ENCODE results near the gene TPRG1. TPM values are rescaled to one million over a fixed set of nuclear protein-coding genes. Genes with fewer than 3 reads are reported as not detected.

Gene TPRG1
- total RNA-seq, 4 donors from 2014 or later: 2.8 to 4.3 (median 3.1) TPM

DNA sequence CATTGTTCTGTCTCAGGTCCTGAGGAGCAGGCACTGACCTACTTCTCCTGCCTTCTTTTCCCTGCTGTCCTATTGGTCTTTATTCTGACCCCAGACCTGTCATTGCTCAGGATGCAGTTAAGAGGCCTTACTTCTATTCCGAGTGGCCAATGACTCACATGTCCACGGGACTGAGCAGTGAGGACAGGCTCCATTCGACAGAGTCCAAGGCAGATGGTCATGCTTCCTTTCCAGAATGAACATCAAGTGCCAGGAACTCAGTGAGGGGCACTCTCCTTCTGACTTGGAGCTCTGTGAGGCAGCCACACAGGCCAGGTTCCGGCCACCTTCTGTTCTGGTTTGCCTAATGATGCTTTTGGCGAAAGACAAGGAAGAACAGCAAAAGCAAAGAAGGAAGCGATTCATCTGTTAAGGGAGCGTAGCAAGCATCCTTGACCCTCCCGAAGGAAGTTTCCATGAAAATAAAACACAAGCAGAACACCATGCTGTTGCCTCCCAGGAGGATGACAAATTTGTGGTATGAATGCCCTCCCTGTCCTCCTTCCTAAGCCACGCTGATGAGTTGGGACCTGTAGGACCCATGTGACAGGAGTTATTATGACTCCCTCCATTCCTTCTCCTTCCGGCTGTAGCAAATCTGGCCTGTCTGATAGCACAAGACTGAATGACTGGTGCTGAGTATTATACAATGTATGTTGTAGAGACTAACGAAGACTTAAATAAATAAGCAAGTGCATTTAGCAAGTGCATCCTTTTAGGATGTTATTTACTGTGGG, 14.4 kb upstream of the TPRG1 start:
- no peak for DNase-seq (ENCODE audit: extremely low spot score)
- intact Hi-C loops (cut with DNase I): no loop called here
- Histone ChIP-seq H3K36me3 (no peaks in the 10 kb centered on the region), H3K9me3 (no peaks in the 10 kb centered on the region), H3K4me1 (no peaks in the 10 kb centered on the region), H3K27me3 (no peaks in the 10 kb centered on the region), H3K4me3 (no peak overlapping the region), H3K27ac (replicated peaks in 1 of 4) (no peak overlapping the region)
- WGBS: 92% methylated on average over 11 of the region's 11 CpGs
- TF ChIP-seq, protein P1, sequence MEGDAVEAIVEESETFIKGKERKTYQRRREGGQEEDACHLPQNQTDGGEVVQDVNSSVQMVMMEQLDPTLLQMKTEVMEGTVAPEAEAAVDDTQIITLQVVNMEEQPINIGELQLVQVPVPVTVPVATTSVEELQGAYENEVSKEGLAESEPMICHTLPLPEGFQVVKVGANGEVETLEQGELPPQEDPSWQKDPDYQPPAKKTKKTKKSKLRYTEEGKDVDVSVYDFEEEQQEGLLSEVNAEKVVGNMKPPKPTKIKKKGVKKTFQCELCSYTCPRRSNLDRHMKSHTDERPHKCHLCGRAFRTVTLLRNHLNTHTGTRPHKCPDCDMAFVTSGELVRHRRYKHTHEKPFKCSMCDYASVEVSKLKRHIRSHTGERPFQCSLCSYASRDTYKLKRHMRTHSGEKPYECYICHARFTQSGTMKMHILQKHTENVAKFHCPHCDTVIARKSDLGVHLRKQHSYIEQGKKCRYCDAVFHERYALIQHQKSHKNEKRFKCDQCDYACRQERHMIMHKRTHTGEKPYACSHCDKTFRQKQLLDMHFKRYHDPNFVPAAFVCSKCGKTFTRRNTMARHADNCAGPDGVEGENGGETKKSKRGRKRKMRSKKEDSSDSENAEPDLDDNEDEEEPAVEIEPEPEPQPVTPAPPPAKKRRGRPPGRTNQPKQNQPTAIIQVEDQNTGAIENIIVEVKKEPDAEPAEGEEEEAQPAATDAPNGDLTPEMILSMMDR (IDR thresholded peaks at IDR 0.05): no peak
- TF ChIP-seq POLR2A (IDR thresholded peaks at IDR 0.05; ENCODE audit: low read depth) (no peak), EP300 (IDR thresholded peaks at IDR 0.05) (no peak), POLR2AphosphoS5 (IDR thresholded peaks at IDR 0.05) (no peak)

DNA sequence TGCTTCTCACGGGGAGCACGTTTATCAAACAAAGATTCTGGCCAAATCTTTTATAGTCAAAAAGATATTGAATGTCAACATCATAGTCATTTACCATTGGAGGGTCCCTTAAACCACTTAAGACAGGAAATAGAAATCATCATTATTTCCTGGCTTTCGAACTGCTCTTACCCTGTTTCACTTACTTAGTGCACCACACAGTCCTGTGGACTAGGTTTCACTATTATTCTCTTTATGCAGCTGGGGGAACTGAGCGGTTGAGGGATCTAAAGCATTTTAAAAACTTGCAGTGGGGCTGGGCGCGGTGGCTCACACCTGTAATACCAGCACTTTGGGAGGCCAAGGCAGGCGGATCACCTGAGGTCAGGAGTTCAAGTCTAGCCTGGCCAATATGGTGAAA, 13.7 kb upstream of the TPRG1 start:
- H3K9me3 ChIP-seq: no peaks in the 10 kb centered on the region
- no peak for DNase-seq (ENCODE audit: extremely low spot score)
- 92% methylated on average over 7 of the region's 7 CpGs for WGBS
- no peak overlapping the region for H3K4me3 ChIP-seq
- TF ChIP-seq EP300 (IDR thresholded peaks at IDR 0.05) (no peak), POLR2A (IDR thresholded peaks at IDR 0.05; ENCODE audit: low read depth) (no peak), POLR2AphosphoS5 (IDR thresholded peaks at IDR 0.05) (no peak)
- TF ChIP-seq, protein P1 (IDR thresholded peaks at IDR 0.05): no peak
- H3K27me3 ChIP-seq: no peaks in the 10 kb centered on the region
- H3K4me1 ChIP-seq: no peaks in the 10 kb centered on the region
- no peak overlapping the region for H3K27ac ChIP-seq (replicated peaks in 1 of 4)
- no peaks in the 10 kb centered on the region for H3K36me3 ChIP-seq
- intact Hi-C loops (cut with DNase I): no loop called here

DNA sequence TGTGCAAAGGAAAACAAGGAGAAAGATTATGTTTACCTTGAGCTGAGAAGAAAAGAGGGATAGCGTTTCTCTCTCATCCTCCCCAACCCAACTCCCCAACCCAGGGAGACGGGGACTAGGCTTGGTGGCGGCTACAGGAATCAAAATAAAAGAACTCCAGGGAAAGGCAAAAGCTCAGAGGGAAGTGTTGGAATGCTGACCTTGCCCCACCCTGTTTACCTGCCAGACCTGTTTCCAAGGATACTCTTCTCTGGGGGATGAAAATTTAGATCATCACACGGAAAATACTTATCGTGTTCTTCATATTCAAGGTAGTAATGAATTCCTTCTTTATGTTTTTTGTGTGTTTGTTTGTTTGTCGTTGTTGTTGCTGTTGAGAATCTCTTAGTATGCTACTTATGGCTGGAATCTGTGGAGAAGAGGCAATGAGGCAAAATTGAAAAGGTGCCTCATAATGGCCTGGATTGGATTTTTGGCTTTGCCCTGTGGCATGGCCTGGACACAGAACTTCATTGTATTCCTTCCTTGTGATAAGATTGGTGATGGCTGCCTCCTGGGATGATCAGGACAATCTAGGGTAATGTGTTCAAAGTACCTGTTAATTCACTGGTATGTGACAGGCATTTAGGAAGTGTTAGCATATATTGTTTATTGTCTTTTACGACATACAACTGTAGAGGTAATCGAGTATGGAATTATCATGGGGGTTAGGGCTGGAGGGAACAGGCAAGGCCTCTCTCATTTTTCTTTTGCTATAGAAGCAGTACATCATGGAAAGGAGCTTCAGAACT, 11.1 kb upstream of the TPRG1 start:
- H3K27ac ChIP-seq (replicated peaks in 1 of 4): no peak overlapping the region
- H3K9me3 ChIP-seq: no peaks in the 10 kb centered on the region
- 77% methylated on average over 8 of the region's 8 CpGs for WGBS
- TF ChIP-seq, protein P1 (IDR thresholded peaks at IDR 0.05): no peak
- no peak for TF ChIP-seq POLR2A (IDR thresholded peaks at IDR 0.05; ENCODE audit: low read depth)
- TF ChIP-seq EP300 (IDR thresholded peaks at IDR 0.05): no peak
- no peak for TF ChIP-seq POLR2AphosphoS5 (IDR thresholded peaks at IDR 0.05)
- H3K27me3 ChIP-seq: no peaks in the 10 kb centered on the region
- intact Hi-C loops (cut with DNase I): no loop called here
- no peaks in the 10 kb centered on the region for H3K4me1 ChIP-seq
- H3K36me3 ChIP-seq: no peaks in the 10 kb centered on the region
- no peak overlapping the region for H3K4me3 ChIP-seq
- no peak for DNase-seq (ENCODE audit: extremely low spot score)

DNA sequence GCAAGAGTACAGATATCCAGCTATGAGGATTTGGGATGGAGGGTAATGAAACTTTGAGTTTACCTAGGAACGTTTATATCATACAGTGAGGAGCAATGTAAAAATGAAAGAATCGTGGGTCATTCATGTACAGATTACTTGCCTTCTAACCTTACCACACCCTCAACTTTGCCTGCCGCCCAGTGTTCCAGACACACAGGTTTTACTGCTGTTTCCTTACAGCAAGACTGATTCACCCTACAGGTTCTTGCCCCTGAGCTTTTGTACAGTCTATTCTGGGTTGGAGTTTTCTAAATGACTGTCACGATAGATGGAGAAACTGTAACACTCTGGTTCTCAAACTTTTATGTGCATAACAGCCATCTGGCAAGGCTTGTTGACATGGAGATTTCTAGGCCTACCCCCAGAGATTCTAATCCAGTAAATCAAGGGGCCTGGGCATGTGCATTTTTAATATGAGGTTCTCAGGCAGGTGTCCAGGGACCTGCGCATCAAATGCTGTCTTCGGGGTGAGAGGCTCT, 6.6 kb upstream of the TPRG1 start:
- Histone ChIP-seq H3K27ac (replicated peaks in 1 of 4) (no peak overlapping the region), H3K36me3 (no peaks in the 10 kb centered on the region), H3K27me3 (no peaks in the 10 kb centered on the region), H3K4me1 (no peaks in the 10 kb centered on the region), H3K4me3 (no peak overlapping the region), H3K9me3 (no peaks in the 10 kb centered on the region)
- DNase-seq (ENCODE audit: extremely low spot score): no peak
- no peak for TF ChIP-seq EP300 (IDR thresholded peaks at IDR 0.05)
- TF ChIP-seq POLR2AphosphoS5 (IDR thresholded peaks at IDR 0.05): no peak
- TF ChIP-seq POLR2A (IDR thresholded peaks at IDR 0.05; ENCODE audit: low read depth): no peak
- TF ChIP-seq, protein P1 (IDR thresholded peaks at IDR 0.05): no peak
- intact Hi-C loops (cut with DNase I): no loop called here
- WGBS: 88% methylated on average over 5 of the region's 6 CpGs
